Hindlimb muscle (tissue), 1 donor: ENCODE measurements around the gene AP1S1. TPM values are rescaled to one million over a fixed set of nuclear protein-coding genes. Genes with fewer than 3 reads are reported as not detected.
"Not testable (repeated sequence)": the region's sequence is repeated elsewhere in the genome, so short reads cannot be mapped to it uniquely, and the experiment has no call there.

Experiments used
- DNase-seq: peaks from one replicate; pipeline ENCODE4 v3.0.0-alpha.2; 2013
- polyA plus RNA-seq: library from polyadenylated mRNA; unstranded; fragments of 120-200 nt; gene quantifications from one replicate; pipeline ENCODE4 v1.2.1, GENCODE V29; 2013; ENCODE audit not compliant: insufficient read length

Gene AP1S1
- polyA plus RNA-seq, 1 donor = 20.5 TPM

- no peak for DNase-seq
Observed at GRCh38 chr7:101171442-101171837, 17.2 kb downstream of the AP1S1 start.

GRCh38 chr7:101172005-101172853 lies 18.0 kb downstream of the AP1S1 start:
- DNase-seq = no peak

- DNase-seq = no peak
Observed at GRCh38 chr7:101172854-101173751, 18.8 kb downstream of the AP1S1 start.

- DNase-seq = no peak
Observed at GRCh38 chr7:101173752-101174244, 19.5 kb downstream of the AP1S1 start.

- DNase-seq = no peak
Observed at GRCh38 chr7:101174322-101174854, 20.1 kb downstream of the AP1S1 start.

- DNase-seq = no peak
Observed at GRCh38 chr7:101175664-101176063, 21.4 kb downstream of the AP1S1 start.

GRCh38 chr7:101177644-101178043 lies 23.4 kb downstream of the AP1S1 start:
- no peak for DNase-seq

- no peak for DNase-seq
Observed at GRCh38 chr7:101179117-101179516, 24.8 kb downstream of the AP1S1 start.

GRCh38 chr7:101179713-101180112 lies 25.4 kb downstream of the AP1S1 start:
- DNase-seq = no peak

GRCh38 chr7:101180130-101180755 lies 26.0 kb downstream of the AP1S1 start, which contains the start of gene NAT16:
NAT16 (minus strand) TSS chr7:101180293; CDS start chr7:101174807, 5,486 bp downstream.
- no peak for DNase-seq

- DNase-seq = no peak
Observed at GRCh38 chr7:101185258-101185839, 31.1 kb downstream of the AP1S1 start.

- no peak for DNase-seq
Observed at GRCh38 chr7:101186194-101186593, 31.9 kb downstream of the AP1S1 start.

- DNase-seq = no peak
Observed at GRCh38 chr7:101186844-101187428, 32.7 kb downstream of the AP1S1 start.

GRCh38 chr7:101189109-101189508 lies 34.8 kb downstream of the AP1S1 start:
- DNase-seq = no peak

GRCh38 chr7:101195884-101196283 lies 41.6 kb downstream of the AP1S1 start:
- DNase-seq = no peak

GRCh38 chr7:101197991-101198390 lies 43.7 kb downstream of the AP1S1 start:
- no peak for DNase-seq

GRCh38 chr7:101198476-101198875 lies 44.2 kb downstream of the AP1S1 start:
- DNase-seq = no peak

GRCh38 chr7:101199522-101199921 lies 45.2 kb downstream of the AP1S1 start:
- not testable (repeated sequence) for DNase-seq

- no peak for DNase-seq
Observed at GRCh38 chr7:101200504-101200861, 46.2 kb downstream of the AP1S1 start.

GRCh38 chr7:101200862-101201599 lies 46.8 kb downstream of the AP1S1 start, which contains the start of gene MOGAT3:
MOGAT3 (minus strand) TSS chr7:101201036; CDS start chr7:101200854, 182 bp downstream.
- DNase-seq = no peak
